ENCODE data around the gene IRF3.

DNA sequence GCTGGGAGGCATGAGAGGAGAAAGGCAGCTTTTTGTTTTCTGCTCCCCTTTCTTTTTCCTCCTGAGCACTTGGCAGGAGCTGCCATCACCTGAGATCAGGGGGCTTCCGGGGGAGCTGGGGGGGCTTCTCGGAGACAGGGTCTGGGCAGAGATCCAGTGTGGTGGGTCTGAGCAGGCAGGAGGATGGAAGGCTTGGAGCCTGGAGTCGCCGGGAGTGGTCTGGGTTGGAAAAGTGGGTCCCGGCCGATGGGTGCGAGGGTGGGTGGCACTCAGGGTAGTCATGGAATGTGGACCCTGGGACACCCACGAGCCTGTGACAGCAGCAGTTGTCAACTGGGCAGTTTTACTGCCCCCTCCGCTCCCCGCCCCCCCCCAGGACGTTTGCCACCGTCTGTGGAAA, 21.5 kb upstream of the IRF3 start:
- TF ChIP-seq, protein P1, sequence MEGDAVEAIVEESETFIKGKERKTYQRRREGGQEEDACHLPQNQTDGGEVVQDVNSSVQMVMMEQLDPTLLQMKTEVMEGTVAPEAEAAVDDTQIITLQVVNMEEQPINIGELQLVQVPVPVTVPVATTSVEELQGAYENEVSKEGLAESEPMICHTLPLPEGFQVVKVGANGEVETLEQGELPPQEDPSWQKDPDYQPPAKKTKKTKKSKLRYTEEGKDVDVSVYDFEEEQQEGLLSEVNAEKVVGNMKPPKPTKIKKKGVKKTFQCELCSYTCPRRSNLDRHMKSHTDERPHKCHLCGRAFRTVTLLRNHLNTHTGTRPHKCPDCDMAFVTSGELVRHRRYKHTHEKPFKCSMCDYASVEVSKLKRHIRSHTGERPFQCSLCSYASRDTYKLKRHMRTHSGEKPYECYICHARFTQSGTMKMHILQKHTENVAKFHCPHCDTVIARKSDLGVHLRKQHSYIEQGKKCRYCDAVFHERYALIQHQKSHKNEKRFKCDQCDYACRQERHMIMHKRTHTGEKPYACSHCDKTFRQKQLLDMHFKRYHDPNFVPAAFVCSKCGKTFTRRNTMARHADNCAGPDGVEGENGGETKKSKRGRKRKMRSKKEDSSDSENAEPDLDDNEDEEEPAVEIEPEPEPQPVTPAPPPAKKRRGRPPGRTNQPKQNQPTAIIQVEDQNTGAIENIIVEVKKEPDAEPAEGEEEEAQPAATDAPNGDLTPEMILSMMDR (conservative IDR thresholded peaks at IDR 0.05; ENCODE audit: low read depth, low read length), result no peak
- no peak for TF ChIP-seq EZH2 (IDR thresholded peaks at IDR 0.05; ENCODE audit: borderline replicate concordance, low read depth, low read length, poor library complexity, severe bottlenecking)

Measured in A673 (cell line).